ENCODE results near the gene SOS1.
"Not testable (repeated sequence)": the region's sequence is repeated elsewhere in the genome, so short reads cannot be mapped to it uniquely, and the experiment has no call there.

Gene SOS1

DNA sequence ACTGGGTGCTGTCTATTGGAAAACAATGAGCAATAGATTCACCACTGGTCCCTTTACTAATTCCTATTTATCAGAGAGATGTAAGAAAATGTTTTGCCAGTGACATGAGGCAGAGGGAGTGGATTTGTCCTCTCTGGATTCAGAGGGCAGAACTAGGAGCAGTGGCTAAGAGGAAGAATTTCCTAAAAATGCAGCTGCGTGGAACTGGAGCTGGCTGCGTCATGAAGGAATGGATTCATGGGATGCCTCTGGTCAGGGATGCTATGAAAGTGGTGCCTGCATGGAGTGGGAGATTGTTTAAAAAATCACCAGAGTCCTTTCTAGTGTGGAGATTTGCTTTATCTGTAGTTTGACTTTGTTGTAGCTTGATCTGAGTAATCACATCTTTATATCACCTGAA lies 152.8 kb downstream of the SOS1 start:
- DNase-seq (ENCODE audit: low read depth in 2 of 2) = no peak

DNA sequence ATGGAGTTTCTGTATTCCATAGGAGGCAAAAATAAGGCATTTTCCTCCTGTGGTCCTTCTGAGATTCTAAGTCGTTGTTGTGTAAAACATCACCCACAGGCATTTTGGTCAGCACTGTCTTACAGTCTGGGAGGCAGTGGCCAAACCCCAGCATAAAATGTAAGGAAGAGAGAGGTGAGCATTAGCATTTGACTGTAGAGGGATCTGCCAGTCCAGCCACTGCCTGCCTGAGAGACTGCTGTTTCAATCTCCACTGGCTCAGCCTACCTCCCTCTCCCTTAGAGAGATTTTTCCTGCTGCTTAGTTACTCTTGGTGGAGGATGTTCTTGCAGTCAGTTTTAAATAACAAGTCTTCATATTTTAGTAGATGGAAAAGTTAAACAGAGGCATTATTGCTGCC lies 154.2 kb downstream of the SOS1 start:
- no peak for DNase-seq (ENCODE audit: low read depth in 2 of 2)

DNA sequence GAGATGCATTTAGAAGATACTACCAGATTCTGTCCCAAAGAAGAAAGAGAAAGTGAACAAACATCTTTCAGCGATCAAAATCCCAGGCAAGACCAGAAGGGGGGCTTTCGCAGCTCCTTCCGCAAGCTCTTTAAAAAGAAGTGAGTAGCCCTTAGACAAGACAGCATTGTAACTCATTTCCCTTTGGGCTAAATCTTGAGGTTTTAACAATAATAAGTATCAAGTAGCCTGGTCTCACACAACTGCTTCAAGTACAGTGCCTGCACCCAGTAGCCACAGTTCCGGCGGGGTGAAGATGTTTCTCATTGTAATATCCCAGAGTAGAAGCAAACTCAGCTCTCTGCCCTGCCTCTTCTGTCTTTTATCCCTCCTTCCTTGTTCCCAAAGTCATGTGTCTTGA lies 154.8 kb downstream of the SOS1 start:
- no peak for DNase-seq (ENCODE audit: low read depth in 2 of 2)

DNA sequence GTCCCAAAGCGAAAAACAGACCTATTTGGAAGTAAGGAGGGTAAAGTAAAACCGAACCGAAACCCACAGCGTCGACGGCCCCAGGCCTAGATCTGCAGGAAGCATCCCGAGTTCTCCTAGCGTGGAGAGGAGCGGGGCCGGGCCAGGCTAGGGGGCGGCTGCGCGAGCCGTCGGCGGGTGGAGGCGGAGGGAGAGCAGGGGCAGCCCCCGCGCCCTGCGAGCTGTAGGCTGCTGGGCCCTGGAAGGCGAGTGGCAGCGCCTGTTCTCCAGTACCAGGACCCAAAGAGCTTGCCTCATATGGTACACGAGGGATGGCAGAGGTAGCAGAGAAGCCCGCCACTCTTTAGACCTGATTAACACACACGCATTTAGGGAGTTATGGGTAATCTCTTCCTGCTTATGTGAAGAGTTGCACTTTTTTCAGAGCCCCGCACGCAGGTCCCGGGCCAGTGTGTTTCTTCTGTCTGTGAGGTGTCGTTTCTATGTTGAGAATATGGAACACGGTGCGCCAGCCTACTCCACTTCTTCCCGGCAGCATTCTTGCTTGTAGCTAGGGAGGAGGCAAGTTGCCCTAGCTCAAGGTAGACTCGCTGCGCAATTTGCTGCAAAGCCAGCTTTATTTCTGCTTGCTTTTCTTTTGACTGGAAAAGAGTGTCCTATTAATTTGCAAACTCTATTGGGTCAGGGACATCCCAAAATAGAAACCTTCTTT lies 160.1 kb downstream of the SOS1 start:
- DNase-seq (ENCODE audit: low read depth in 2 of 2) = no peak

DNA sequence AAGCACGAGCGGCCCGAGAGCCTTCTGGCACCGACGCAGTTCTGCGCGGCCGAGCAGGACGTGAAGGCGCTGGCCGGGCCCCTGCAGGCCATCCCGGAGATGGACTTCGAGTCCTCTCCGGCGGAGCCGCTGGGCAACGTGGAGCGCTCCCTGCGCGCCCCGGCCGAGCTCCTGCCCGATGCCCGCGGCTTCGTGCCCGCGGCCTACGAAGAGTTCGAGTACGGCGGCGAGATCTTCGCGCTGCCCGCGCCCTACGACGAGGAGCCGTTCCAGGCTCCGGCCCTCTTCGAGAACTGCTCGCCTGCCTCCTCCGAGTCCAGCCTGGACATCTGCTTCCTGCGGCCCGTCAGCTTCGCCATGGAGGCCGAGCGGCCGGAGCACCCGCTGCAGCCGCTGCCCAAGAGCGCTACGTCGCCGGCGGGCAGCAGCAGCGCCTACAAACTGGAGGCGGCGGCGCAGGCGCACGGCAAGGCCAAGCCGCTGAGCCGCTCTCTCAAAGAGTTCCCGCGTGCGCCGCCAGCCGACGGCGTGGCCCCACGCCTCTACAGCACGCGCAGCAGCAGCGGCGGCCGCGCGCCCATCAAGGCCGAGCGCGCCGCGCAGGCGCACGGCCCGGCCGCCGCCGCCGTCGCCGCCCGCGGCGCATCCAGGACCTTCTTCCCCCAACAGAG lies 160.8 kb downstream of the SOS1 start:
- DNase-seq (ENCODE audit: low read depth in 2 of 2) = peak; percentile 26 to 57

DNA sequence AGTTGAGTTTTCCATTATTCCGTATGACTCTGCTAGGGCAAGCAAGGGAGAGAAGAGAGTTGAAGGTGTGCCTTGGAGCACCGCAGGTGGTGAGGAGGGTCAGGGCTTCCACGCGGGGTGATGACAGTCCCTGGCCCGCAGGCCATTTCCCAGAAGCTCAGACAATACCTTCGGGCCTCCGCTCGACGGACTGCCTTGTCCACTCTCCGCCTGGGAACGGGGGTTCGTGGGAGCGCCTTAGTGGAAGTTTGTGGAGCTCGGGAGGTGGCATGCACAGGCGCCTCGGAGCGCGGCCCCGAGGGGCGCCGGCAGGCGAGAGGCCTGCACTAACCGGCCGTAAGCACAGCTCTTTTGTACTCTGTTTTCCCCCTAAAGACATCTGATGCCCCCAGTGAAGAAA lies 161.4 kb downstream of the SOS1 start:
- no peak for DNase-seq (ENCODE audit: low read depth in 2 of 2)

DNA sequence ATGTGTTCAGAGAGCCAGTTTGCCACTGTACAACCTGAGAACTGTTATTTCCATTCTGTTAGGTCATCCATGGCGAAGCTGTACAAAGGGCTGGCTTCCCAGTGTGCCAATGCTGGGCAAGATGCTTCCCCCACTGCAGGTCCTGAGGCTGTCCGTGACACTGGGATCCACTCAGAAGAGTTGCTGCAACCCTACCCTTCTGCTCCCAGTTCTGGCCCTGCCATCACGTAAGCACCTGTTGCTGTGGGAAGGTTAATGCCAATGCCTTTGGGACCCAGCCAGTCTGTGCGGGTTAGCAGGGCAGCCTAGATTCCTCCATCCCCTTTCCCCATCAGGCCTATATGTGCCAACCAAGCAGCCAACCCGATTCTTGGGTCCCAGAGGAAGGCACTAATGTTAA lies 162.9 kb downstream of the SOS1 start:
- no peak for DNase-seq (ENCODE audit: low read depth in 2 of 2)

DNA sequence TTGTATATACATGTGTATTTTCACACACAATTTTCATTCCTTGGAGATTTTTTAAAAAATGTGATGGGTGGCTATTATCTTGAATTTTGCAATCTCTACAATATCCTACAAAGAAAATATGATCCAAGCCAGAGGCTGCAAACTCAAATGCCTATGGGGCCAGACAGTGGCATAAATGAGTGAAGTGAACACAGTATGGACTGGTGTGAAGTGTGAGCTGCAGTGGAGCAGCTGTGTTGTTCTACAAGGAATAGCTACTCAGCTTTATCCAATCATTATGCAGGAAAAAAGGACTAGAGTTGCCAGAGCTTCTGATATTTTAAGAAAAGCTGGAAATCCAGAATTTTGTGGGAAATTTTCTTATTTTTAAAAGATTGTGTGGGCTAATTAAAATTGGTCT lies 169.1 kb downstream of the SOS1 start:
- DNase-seq (ENCODE audit: low read depth in 2 of 2) = no peak

DNA sequence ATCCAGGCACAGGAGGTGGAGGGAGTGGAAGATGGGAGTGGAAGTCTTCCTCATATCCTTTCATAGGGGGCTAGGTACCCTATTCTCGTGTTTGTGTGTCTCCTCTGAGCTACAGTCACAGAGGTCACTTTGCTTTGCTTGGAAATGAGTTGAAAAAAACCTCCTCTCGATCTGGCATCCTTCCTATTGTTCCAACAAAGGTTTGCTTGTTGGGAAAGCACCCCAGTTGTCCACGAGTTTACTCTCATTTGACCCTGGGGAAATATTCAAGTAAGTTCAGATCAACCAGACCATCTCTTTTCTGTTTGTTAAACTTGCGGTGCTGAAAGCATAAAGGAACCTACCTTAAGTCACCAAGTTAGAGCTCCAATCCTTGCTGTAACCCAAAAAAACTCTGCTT lies 171.9 kb downstream of the SOS1 start:
- DNase-seq (ENCODE audit: low read depth in 2 of 2) = no peak

DNA sequence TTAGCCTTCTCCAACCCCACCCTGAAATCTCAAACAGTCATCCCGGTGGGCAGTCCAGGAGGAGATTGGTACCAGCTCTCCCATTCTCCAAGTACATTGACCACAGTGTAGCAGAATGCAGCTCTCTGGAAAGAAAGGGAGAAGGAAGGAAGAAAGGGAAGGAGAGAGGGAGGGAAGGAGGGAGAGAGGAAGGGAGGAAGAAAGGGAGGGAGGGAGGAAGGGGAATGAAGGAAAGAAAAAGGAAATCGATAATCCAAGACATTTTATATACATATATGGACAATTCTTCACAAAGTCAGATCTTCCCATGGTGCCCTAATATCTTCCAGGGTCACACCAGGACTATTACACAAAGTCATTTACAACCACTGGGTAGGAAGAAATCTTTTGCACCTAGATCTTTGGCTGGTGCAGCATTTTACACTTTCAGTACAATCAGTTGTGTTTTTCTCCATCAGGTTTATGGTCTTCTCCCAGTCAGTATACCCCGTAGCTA lies 172.4 kb downstream of the SOS1 start:
- DNase-seq (ENCODE audit: low read depth in 2 of 2) = no peak

DNA sequence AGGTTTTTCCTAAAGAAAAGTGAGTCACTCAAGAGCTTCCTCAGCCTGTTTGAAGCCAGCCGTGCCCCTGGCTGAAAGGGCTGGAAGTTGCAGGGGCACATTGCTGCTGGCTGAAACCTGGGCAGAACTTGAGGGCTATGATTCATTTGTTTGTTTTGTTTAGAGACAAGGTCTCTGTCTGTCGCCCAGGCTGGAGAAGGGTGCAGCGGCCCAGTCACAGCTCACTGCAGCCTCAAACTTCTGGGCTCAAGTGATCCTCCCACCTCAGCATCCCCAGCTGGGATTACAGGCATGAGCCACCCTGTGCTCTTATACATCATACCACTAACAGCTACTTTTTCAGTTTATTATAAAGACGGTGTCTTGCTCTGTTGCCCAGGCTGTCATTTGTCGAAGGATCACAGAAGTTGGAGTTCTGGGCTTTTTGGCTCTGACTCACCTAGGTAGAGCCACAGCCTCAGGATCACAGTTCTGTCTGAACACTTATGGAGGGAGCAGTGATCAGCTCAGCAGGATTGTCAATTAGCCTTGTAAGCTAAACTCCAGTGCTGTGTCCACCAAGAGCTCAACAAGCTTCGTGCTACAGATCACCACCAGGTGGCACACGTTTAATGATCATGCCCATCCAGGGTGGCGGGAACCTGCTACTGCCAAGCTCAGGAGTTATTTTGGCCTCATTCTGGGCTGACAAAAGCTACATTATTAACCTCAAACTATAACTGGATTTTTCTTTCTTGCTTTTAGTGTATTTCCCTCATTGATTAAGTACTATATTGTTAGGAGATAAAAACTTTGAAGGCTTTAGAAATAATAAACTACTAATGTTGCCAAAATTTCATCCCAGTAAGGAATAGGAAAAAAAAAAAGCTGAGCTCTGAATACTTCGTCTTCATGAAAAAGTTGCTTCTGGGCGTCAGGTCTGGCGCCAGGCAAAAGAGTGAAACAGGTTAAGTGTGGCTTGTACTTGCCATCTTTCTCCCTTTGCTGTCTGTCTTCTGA lies 173.3 kb downstream of the SOS1 start:
- peak; percentile 27 to 65 for DNase-seq (ENCODE audit: low read depth in 2 of 2)

DNA sequence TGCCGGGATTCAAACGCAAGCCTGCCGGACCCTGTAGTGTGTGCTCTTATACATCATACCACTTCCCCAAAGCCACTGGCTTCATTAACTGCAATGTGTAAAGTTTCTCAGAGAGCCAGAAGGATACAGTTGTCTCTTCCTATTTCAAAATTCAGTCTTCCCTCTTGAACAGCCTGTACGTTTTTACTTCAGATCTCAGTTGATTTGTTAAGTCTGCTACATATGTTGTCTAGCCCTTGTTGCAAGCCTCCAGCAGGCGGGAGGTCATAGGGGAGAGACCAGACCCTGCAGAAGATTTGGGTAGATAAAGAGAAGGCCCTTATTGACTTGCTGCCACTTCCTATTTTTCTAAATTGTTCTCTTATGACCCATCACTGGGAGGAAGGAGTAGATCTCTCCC lies 174.9 kb downstream of the SOS1 start:
- DNase-seq (ENCODE audit: low read depth in 2 of 2) = no peak

DNA sequence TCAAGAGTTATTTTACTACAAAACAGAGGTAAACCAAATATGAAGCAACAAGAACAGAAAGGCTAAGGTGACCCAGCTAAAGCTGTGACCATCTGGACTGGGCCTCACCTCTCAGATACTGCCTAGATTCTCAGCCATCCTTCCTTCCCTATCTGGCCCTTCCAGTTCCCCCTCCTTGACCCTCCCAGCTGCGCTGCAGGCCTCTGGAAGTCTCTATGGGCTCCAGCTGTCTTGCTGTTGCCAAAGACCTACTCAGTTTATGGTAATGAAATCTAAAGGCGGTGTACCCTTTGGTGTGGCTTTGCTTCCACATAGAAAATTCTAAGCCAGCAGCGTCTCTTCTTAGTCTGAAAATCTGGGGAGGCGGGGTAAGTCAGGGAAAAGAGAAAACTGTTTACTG lies 175.5 kb downstream of the SOS1 start:
- DNase-seq (ENCODE audit: low read depth in 2 of 2) = no peak

DNA sequence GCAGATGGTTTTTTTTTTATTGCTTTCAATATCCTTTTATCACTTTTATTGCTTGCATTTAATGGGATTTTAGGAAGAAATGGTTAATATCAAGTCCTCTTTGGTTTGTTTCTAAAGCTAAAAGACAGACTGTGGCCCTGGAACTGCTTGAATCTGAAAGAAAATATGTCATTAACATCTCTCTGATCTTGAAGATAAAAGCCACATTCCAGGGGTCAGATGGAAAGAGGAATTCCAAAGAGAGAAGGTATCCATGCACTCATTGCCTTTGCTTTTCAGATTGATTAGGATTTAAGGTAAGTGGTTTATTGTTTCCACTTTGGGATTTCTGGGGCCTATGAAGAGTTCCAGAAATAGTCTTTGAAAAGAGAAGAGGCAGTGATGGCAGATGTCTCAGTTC lies 177.1 kb downstream of the SOS1 start:
- DNase-seq (ENCODE audit: low read depth in 2 of 2) = no peak

DNA sequence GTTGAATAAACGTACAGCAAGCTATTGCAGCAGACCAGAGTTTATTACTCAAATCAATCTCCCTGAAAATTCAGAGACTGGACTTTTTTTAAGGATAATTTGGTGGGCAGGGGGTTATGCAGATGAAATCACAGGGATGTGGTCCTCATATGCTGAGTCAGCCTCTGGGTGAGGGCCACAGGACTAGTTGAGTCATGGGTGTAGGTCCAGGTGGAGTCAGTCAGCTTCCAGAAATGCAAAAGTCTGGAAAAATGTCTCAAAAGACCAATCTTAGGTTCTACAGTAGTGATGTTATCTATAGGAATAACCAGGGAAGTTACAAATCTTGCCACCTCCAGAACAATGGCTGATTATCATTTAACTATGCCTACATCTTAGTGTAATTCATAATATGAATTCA lies 180.1 kb downstream of the SOS1 start:
- DNase-seq (ENCODE audit: low read depth in 2 of 2) = no peak

DNA sequence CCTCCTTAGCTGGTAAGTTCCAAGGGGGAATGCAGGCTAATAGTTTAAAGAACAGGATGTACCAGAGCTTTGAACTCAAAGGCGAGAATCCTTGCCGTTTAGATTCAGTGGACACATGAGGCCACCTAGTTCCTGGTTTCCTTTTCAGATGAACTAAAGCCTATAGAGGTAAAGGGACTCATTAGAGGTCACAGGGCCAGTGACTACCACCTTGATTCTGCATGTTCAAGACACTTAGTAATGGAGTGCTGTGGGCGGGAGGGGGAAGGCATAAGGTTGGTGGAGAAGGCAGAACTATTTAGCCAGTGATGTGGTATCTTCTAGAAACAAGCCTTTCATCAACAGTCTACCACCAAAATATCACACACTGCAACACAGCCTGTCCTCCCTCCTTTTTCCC lies 183.3 kb downstream of the SOS1 start:
- no peak for DNase-seq (ENCODE audit: low read depth in 2 of 2)

DNA sequence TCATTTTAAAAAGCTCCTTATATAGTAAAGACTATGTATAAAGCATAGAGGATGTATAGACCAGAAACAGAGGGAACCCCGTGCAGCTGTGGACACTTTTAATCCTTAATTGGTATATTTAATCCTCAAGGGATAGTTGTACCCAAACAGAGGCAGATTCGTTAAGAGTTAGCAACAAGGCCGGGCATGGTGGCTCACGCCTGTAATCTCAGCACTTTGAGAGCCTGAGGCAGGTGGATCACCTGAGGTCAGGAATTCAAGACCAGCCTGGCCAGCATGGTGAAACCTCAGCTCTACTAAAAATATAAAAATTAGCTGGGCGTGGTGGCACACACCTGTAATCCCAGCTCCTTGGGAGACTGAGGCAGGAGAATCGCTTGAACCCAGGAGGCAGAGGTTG lies 184.3 kb downstream of the SOS1 start:
- not testable (repeated sequence) for DNase-seq (ENCODE audit: low read depth in 2 of 2)

DNA sequence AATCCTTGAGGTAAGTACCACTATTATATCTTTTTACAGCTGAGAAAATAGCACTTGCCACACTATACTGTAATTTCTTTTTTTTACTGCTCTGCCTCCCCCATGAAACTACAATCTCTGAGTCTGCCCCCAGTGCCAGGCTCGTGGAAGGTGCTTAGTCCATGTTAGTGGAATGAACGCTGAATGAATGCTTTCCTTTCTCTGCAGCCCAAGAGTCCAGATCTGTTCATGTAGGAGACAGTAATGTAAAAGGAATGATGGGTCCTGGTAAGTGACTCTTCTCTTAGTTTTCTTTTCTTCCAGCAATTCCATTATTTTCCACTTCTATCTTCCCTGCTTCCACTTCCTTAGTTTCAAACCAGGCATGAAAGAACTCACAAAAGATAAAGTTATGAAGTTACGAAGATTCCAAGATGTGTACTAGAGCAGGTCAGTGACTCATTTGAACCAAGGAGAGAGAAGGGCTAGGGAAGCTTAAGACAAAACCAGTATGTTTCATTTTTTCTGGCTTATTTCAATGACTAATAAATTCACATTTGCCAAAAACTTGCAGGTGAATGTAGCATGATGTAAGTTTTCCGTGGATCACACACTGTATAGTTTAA lies 185.2 kb downstream of the SOS1 start:
- DNase-seq (ENCODE audit: low read depth in 2 of 2) = no peak

DNA sequence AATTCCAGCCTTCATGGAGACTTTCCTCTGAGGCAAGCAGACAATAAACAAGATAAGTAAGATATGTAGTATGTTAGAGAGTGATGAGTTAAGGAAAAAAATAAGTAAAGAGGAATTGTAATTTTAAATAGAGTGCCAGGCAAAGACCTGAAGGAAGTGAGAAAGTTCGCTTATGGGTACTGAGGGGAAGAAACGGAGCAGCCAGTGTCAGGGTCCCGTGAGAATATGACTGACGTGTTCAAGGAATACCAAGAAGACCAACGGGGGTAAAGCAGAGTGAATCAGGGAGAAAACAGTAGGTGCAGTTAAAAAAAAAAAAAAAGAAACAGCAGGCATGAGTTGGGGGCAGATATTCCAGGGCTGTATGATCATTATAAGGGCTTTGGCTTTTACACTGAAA lies 186.1 kb downstream of the SOS1 start:
- DNase-seq (ENCODE audit: low read depth in 2 of 2) = no peak

DNA sequence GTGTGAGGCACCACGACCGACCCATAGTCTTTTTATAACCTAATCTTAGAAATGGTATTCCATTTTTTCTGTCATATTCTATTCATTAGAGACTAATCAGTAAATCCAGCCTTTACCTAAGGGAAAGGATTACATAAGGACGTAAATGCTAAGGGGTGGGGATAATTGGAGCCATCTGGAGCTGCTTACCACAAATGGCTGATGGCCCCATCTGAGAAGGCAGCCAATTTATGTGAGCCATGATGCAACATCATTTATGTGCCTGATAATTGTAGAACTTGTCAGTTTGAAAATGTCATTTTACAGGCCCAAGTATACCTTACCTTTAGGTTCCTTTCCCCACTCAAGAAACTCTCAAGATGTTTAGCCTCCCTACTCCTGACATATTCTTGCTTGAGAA lies 187.2 kb downstream of the SOS1 start:
- DNase-seq (ENCODE audit: low read depth in 2 of 2) = no peak

DNA sequence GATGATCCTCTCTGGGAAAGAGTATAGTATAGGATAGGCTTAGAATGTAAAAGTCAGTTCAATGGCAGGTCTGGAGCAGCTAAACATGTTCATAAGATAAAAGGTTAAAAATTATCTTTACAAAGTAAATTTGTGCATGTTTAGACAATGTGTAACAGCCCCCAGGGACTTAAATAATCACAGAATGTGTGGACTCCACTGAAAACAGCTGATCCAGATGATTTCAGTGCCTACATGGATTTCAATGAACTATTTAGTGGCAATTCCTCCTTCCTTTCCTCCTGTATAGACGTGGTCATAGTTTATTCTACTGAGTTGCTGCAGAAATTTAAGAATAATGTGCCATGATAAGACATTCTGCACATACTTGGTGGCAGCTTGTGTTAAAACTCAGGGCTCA lies 188.3 kb downstream of the SOS1 start:
- DNase-seq (ENCODE audit: low read depth in 2 of 2) = no peak
